Peyer's patch (tissue), 4 donors: Measurements from ENCODE around the gene SRSF8.

Experiments used
- POLR2A ChIP-seq, 2 donors: fragments of 450-650 bp; IDR thresholded peaks; one replicate each; pipeline ENCODE4 v1.5.1; 2017; ENCODE audit warnings: antibody characterized with exemption in 2 of 2, mild to moderate bottlenecking in 2 of 2, moderate library complexity in 2 of 2
- TF ChIP-seq, protein P1 (sequence below), 6 experiments: fragments of 450-650 bp in 4 of 6; fragments of 200-600 bp in 2 of 6; sonication (generic) in 1 of 6; IDR thresholded peaks; one replicate each; pipeline ENCODE4 v1.5.1; 2017 to 2019; ENCODE audit warnings: antibody characterized with exemption in 6 of 6, mild to moderate bottlenecking in 3 of 6, moderate library complexity in 1 of 6

DNA sequence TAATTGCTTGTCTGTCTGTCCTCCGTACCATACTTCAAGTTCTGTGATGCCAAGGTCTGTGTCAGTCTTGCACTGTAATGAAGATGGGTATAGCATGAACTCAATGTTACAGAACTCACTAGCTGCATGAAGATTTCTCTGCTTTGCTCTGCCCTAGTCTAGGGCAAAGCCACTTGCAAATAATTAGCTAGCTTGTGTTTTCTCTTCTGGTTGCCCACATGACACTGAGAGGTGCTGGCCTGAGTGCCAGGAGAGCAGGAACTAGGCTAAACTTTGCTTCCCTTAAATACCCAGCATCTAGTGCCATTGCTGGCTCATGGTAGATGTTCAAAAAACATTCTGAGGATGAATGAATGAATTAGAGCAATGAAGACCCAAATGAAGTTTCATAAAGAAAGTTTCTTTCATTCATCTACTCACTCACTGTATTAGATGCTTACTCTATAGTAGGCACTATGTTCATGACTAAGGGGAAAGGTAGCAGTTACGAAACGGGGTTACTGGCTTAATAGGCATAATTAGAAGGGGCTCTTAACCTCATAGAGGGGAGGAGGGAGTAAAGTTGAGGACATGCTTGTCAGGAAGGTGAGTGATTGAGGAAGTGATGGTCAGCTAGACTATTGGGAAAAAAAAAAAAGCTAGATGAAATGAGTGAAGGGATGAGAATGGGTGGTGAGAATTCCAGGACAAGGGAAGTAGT is 18.5 kb downstream of the SRSF8 start:
- TF ChIP-seq, protein P1, sequence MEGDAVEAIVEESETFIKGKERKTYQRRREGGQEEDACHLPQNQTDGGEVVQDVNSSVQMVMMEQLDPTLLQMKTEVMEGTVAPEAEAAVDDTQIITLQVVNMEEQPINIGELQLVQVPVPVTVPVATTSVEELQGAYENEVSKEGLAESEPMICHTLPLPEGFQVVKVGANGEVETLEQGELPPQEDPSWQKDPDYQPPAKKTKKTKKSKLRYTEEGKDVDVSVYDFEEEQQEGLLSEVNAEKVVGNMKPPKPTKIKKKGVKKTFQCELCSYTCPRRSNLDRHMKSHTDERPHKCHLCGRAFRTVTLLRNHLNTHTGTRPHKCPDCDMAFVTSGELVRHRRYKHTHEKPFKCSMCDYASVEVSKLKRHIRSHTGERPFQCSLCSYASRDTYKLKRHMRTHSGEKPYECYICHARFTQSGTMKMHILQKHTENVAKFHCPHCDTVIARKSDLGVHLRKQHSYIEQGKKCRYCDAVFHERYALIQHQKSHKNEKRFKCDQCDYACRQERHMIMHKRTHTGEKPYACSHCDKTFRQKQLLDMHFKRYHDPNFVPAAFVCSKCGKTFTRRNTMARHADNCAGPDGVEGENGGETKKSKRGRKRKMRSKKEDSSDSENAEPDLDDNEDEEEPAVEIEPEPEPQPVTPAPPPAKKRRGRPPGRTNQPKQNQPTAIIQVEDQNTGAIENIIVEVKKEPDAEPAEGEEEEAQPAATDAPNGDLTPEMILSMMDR (IDR thresholded peaks at IDR 0.05): no peak
- no peak for TF ChIP-seq POLR2A (IDR thresholded peaks at IDR 0.05)
